HG02973 (cell line): Measurements from ENCODE around the gene CAPN12.

Experiments
- ATAC-seq: cut with Tn5 transposase; IDR thresholded peaks from one replicate; pipeline ENCODE4 v1.9.1; 2021; ENCODE audit warnings: moderate library complexity; ENCODE audit not compliant: unreplicated experiment

Gene CAPN12

DNA sequence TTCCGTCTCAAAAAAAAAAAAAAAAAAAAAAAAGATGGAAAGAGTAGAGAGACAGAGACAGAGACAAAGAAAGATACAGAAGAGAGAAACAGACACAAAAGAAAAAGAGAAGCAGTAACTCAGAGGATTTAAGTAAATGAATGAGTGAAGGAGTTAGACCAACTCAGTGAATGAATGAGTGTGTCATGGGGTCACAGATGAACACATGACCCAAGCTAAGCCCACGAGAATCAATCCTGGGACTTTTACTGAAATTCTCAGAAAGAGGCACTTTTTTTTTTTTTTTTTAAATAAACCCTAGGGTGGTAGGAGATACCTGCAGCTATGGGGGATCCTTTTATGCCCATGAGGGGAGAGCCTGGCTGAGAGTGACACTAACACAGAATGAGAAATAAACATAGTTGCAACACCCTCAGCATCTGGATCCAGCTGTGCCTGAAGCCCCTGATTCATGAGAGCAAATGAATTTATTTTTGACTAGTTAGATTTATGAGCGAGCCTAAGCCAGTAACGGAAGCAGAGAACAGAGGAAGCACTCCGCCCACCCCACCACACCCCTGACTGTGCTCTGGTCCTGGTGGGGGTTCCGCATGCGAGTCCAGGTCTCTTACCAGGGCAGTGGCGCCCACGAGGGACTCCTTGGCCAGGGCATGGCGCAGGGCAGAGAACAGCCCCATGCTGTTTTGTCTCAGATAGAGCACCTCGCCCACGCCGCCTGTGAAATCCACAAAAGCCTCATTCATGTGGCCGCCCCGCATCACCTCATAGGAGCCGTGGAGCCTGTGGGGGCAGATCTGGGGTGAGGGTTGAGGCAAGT is 4.6 kb downstream of the CAPN12 start:
- ATAC-seq: no peak

DNA sequence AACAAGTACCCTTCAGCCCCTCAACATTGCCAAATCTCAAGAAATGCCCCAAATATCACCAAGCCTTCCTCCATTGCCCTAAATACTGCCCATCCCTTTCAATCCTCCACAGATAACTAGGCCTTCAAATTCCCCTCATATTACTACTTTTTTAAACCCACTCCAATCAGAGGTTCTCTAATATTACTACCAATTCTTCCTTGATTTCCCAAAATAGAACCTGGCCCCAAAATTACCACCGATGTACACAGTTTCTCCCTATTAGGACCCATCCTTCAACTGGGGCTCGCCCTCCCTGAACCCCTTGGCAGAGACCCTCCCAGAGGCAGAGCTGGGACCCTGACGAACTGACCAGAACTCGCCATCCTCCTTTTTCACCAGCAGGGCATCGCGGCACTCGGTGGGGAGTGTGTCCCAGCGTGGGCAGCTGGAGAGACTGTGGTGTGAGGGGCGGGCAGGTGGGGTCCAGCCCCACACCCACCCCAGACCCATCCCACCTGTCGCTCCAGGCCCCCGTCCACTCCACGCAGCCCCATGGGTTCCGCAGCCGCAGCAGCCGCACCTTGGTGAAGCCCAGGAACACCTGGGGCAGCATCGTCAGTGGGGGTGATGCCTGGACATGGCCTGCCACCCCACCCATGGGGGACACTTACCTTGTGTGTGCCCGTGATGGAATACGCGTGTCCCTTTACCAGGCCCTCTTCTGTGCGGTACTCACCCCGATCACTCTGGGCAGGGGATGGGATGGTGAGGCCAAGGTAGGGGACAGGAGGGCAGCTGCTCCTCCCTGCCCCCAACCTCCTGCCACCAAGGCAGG is 6.1 kb downstream of the CAPN12 start:
- ATAC-seq: no peak

GRCh38 chr19:38737281-38737865 is 6.9 kb downstream of the CAPN12 start:
- no peak for ATAC-seq

DNA sequence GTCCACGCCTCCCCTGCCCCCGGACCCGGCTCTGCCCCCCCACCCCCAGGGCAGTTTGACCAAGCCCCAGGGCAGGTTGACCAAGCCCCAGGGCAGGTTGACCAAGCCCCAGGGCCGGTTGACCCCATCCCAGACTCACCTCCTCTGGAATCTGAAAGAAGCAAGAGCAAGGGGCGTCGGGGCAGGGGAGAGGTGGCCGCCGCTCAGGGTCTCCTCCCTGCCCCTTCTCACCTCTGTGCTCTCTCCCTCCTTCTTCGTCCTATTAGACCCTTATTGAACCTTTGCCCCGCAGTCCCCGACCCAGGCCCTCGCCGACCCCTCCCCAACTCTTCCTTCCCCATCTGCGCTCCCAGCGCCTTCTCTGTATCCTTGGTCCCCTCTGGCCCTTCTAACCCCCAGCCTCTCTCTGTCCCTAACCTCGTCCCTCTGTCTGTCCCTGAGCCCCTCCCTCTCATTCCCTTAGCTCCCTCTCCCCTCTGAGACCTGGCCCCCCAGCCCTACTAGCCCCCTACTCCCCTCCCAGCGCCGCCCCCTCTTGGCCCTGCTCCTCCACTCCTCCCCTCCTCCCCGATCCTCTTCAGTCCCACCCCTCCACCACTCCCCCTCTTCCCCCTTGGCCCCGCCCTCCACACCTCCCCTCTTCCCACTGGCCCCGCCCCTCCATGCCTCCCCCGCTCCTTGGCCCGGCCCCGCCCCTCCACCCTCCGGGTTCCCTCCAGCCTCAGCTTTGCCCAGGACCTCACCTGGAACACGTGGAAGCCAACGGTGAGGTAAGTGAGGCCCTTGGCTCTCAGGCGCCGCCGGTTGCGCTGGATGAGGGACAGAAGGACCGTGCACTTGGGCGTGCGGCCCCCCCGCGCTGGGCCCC is 7.6 kb downstream of the CAPN12 start:
- no peak for ATAC-seq

DNA sequence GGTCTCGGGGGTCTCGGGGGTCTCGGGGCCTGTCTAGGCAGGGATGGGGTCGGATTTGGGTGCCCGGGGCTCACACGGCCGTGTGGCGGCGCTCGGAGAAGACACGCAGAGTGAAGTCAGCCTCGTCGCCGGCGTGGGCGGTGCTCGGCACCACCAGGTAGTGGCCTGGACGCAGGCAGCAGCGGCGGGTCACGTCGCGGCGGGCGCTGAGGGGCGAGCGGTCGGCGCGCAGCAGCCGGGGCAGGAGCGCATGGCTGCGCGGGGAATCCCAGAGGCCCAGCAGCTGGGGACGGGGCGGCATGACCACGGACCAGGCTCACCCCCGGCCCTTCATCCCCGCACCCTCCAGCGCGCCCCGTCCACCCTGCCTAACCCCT is 8.2 kb downstream of the CAPN12 start:
- no peak for ATAC-seq

GRCh38 chr19:38735257-38735686 is 9.0 kb downstream of the CAPN12 start:
- ATAC-seq: no peak

- no peak for ATAC-seq
Measured at GRCh38 chr19:38734426-38735256, 9.6 kb downstream of the CAPN12 start.

GRCh38 chr19:38734176-38734425 is 10.2 kb downstream of the CAPN12 start:
- no peak for ATAC-seq

DNA sequence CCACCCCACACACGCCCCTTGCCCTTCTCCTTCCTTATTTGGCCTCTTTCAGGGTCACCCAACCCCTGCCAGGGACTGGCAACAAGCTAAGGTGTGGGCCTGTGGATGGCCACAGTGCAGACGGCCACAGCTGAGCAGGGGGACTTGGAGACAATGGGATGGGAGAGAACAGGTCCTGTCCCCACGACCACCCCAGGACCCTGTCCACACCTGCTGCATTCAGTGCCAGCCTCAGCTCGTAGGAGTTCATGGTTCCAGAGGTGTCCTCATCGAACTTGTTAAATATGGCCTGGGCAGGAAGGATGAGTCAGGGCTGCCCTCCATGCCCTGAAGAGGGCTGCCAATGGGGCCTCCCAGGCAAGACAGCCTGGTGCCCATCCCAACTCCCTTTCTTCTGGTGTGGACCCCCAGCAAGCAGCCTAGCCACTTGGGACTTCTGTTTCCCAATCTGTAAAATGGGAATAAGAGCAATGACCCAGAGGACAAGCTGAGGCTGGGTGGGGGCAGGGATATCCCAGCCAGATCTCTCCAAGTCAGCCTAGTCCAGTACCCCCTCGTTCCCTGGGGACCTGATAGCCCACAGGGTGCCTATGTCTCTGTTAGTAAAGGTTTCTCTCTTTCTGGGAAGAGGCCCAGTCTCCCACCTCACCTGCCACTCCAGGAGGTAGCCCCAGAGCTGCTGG is 10.6 kb downstream of the CAPN12 start:
- no peak for ATAC-seq

GRCh38 chr19:38733241-38733492 is 11.1 kb downstream of the CAPN12 start:
- no peak for ATAC-seq

GRCh38 chr19:38731654-38732301 is 12.5 kb downstream of the CAPN12 start:
- no peak for ATAC-seq

DNA sequence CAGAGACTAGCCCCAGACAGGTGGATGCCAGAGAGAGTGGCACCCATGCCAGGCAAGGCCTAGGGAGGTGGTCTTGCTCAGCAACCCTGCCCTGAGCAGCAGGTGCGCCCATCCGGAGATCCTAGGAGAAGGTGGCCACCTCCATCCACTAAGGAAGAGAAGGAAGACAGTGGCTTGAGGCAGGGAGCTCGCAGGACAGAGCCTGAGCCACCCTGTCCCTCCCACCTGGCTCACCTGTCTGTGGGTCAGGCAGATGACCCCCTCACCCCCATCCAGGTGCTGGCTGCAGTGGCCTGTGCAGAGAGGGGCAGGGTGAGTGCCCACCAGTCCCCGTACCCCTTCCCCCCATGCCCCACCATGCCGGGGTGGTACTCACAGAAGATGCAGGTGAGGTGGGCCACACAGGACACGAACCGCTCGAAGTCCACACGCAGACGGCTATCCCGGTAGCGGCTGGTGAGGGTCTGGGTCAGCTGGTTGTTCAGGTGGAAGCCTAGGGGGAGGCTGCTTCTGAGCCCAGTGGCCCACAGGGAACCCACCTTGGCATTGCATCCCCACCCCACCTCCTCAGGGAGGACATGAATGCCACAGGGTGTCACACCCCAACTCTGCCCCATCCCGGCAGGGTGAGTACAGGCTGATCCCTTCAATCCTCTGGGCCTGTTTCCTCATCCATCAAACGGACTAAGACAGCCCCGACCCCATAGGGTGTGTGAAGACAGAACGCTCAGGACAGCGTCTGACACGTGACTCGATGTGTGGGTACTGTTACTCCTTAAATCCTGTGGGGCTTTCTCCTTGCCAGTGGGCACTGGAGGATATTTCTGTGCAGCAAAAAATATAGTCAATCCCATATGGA is 13.3 kb downstream of the CAPN12 start:
- ATAC-seq: no peak

DNA sequence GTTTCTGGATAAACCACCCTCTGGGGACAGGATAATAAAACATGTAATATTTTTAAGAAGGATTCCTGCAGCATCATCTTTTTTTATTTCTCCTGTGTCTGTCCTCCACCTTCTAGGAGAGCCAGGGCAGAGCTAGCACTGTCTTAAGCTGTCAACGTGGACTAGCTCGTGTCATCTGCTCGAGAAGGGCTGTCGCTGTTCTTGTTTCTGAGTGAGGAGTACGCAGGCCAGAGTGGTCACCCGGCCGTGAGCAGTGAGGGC is 13.9 kb downstream of the CAPN12 start:
- no peak for ATAC-seq

DNA sequence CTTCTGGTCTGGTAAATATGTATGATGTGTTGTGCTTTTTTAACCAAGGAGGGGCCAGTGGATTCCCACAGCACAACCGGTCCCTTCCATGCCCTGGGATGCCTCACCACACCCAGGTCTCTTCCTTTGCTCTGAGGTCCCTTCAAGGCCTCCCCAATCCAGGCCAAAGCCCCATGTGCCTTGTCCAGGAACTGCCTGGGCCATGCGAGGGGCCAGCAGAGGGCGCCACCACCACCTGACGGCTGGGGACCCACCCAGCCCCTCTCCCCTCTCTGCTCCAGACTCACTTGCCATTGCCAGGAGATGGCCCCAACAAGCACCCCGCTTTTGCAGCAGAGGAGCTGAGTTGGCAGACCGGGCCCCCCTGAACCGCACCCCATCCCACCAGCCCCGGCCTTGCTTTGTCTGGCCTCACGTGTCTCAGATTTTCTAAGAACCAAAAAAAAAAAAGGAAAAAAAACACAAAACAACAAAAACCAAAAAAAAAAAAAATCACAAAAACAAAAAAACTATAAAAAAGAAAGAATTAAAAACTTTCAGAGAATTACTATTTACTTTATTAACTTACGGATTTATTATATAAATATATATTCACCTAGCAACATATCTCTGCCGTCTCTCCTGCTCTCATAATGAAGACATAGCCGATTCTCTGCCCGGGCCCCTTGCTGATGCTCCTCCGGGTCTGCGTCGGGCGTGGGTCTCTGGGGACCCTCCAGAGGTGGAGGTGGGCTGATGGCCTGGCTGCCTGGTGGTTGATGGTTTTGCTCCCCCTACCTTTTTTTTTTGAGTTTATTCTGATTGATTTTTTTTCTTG is 14.4 kb downstream of the CAPN12 start:
- no peak for ATAC-seq

GRCh38 chr19:38728752-38729541 is 15.3 kb downstream of the CAPN12 start:
- ATAC-seq: no peak

GRCh38 chr19:38727868-38728660 is 16.2 kb downstream of the CAPN12 start:
- no peak for ATAC-seq
